HCT116 (cell line): ENCODE results near the gene SLC38A9. TPM values are rescaled to one million over a fixed set of nuclear protein-coding genes. Genes with fewer than 3 reads are reported as not detected.

Source experiments
- ATAC-seq: fragments of 200-7000 bp; cut with Tn5 transposase; 2 replicates; pipeline ENCODE4 v1.9.1; 2020; ENCODE audit warnings: mild to moderate bottlenecking, moderate library complexity
- BruUV-seq: library from RNA; stranded (reverse); fragments of 400-500 nt; replicated peaks from 2 replicates; lab custom pipeline; 2021; lab: Mats Ljungman, UMichigan
- CTCF ChIA-PET: fragments of 300-600 bp; sonication (Branson Sonifier 250); formaldehyde crosslinking; loops from one replicate; lab custom pipeline; 2021; ENCODE audit warnings: antibody characterized with exemption; lab: Charles Lee
- POLR2A ChIA-PET: fragments of 300-600, 350-600 bp; sonication (Branson Sonifier 250); formaldehyde crosslinking; loops from one replicate; lab custom pipeline; 2021; ENCODE audit warnings: antibody characterized with exemption; lab: Charles Lee
- RAD21 ChIA-PET, 2 experiments: fragments of 300-600 bp; sonication (Branson Sonifier 250); formaldehyde crosslinking; loops; one replicate each; lab custom pipeline; 2023; ENCODE audit warnings: low total read pairs in 2 of 2; ENCODE audit not compliant: uncharacterized antibody in 2 of 2, unreplicated experiment in 2 of 2, low non-redundant PET in 1 of 2; lab: Charles Lee
- DNase-seq: peaks from one replicate; pipeline ENCODE4 v3.0.0-alpha.2; 2010; ENCODE audit warnings: low read depth, low spot score
- H2AFZ ChIP-seq: fragments of 200-600 bp; shearing (Covaris generic), sonication (generic); 2 replicates; pipeline ENCODE4 v1.6.1; 2017; ENCODE audit warnings: low read depth, mixed run types, mixed read lengths, antibody characterized with exemption, low read length; ENCODE audit not compliant: poor library complexity, severe bottlenecking
- H3K27ac ChIP-seq: 2 replicates; pipeline ENCODE4 v1.5.1; 2012; ENCODE audit warnings: low read depth, low read length
- H3K27me3 ChIP-seq: fragments of 200-600 bp; sonication (generic); 2 replicates; pipeline ENCODE4 v1.6.1; 2016; ENCODE audit warnings: mixed run types, low read length, mixed read lengths; ENCODE audit not compliant: insufficient read depth
- H3K36me3 ChIP-seq, 2 experiments: fragments of 200-500 bp in 1 of 2; fragments of 200-600 bp in 1 of 2; sonication (Bioruptor generic) in 1 of 2; sonication (generic) in 1 of 2; 2 replicates each; pipeline versions ENCODE4 v1.5.1 to v1.6.1; 2014 to 2016; ENCODE audit warnings: low read length in 2 of 2, inconsistent platforms in 1 of 2, mixed read lengths in 1 of 2, mixed run types in 1 of 2; ENCODE audit not compliant: insufficient read depth in 2 of 2, control insufficient read depth in 1 of 2
- H3K4me1 ChIP-seq, 2 experiments: fragments of 200-600 bp in 1 of 2; sonication (generic) in 1 of 2; 2 replicates each; pipeline versions ENCODE4 v1.5.1 to v1.6.1; 2012 to 2017; ENCODE audit warnings: low read length in 2 of 2, inconsistent platforms in 1 of 2, mild to moderate bottlenecking in 1 of 2, mixed read lengths in 1 of 2, mixed run types in 1 of 2, moderate library complexity in 1 of 2; ENCODE audit not compliant: insufficient read depth in 2 of 2, control insufficient read depth in 1 of 2
- H3K4me2 ChIP-seq: fragments of 200-600 bp; sonication (generic); 2 replicates; pipeline ENCODE4 v1.6.1; 2017; ENCODE audit warnings: mixed run types, low read length, mixed read lengths
- H3K4me3 ChIP-seq, 2 experiments: fragments of 200-600 bp in 1 of 2; sonication (generic) in 1 of 2; replicated peaks in 1 of 2; 2 replicates each; pipeline ENCODE4 v1.5.1; 2011 to 2016; ENCODE audit warnings: low read length in 2 of 2, control low read depth in 1 of 2, low read depth in 1 of 2, mild to moderate bottlenecking in 1 of 2, mixed read lengths in 1 of 2, mixed run types in 1 of 2
- H3K79me2 ChIP-seq: fragments of 200-600 bp; sonication (generic); 2 replicates; pipeline ENCODE4 v1.6.1; 2017; ENCODE audit warnings: mild to moderate bottlenecking, mixed run types, low read length, moderate library complexity, mixed read lengths; ENCODE audit not compliant: insufficient read depth
- H3K9ac ChIP-seq: fragments of 200-600 bp; sonication (generic); 2 replicates; pipeline ENCODE4 v1.6.1; 2016; ENCODE audit warnings: low read length, mixed read lengths
- H3K9me2 ChIP-seq: fragments of 200-600 bp; sonication (generic), shearing (Covaris generic); 2 replicates; pipeline ENCODE4 v1.6.1; 2017; ENCODE audit warnings: mixed run types, mild to moderate bottlenecking, moderate library complexity; ENCODE audit not compliant: insufficient read depth
- H3K9me3 ChIP-seq, 2 experiments: fragments of 200-500 bp in 1 of 2; fragments of 200-600 bp in 1 of 2; sonication (Bioruptor generic) in 1 of 2; sonication (generic) in 1 of 2; 2 replicates each; pipeline ENCODE4 v1.6.1; 2014 to 2017; ENCODE audit warnings: low read length in 2 of 2, mixed read lengths in 2 of 2, inconsistent platforms in 1 of 2, low read depth in 1 of 2, mild to moderate bottlenecking in 1 of 2, mixed run types in 1 of 2, moderate library complexity in 1 of 2; ENCODE audit not compliant: control insufficient read depth in 1 of 2, insufficient read depth in 1 of 2
- H4K20me1 ChIP-seq: fragments of 200-600 bp; sonication (generic), shearing (Covaris generic); 2 replicates; pipeline ENCODE4 v1.6.1; 2017; ENCODE audit warnings: mixed run types, mild to moderate bottlenecking, moderate library complexity; ENCODE audit not compliant: insufficient read depth
- ATF3 ChIP-seq: IDR thresholded peaks from 2 replicates; pipeline ENCODE4 v1.6.1; 2012
- CTCF ChIP-seq, 3 experiments: fragments of 200-600 bp in 1 of 3; sonication (generic) in 1 of 3; IDR thresholded peaks in 2 of 3; conservative IDR thresholded peaks in 1 of 3; 2 replicates each; pipeline ENCODE4 v1.5.1; 2012 to 2017; ENCODE audit warnings: low read depth in 2 of 3, low read length in 2 of 3, antibody characterized with exemption in 1 of 3, borderline replicate concordance in 1 of 3, control low read depth in 1 of 3, mild to moderate bottlenecking in 1 of 3, mixed read lengths in 1 of 3, mixed run types in 1 of 3, moderate library complexity in 1 of 3; ENCODE audit not compliant: insufficient read depth in 1 of 3
- EGR1 ChIP-seq: IDR thresholded peaks from 2 replicates; pipeline ENCODE4 v1.6.1; 2012; ENCODE audit warnings: low read depth
- ELF1 ChIP-seq: IDR thresholded peaks from 2 replicates; pipeline ENCODE4 v1.6.1; 2012; ENCODE audit warnings: low read depth, borderline replicate concordance
- EZH2phosphoT487 ChIP-seq: fragments of 200-600 bp; IDR thresholded peaks from 2 replicates; pipeline ENCODE4 v1.6.1; 2018; ENCODE audit warnings: antibody characterized with exemption, borderline replicate concordance
- FOSL1 ChIP-seq: IDR thresholded peaks from 2 replicates; pipeline ENCODE4 v1.6.1; 2012; ENCODE audit warnings: low read depth
- JUND ChIP-seq: IDR thresholded peaks from 2 replicates; pipeline ENCODE4 v1.6.1; 2012
- MAX ChIP-seq: IDR thresholded peaks from 2 replicates; pipeline ENCODE4 v1.6.1; 2012
- POLR2A ChIP-seq: IDR thresholded peaks from 2 replicates; pipeline ENCODE4 v1.7.0; 2011; ENCODE audit warnings: borderline replicate concordance; ENCODE audit not compliant: insufficient read depth, insufficient read length; ENCODE audit errors: extremely low read depth
- POLR2AphosphoS5 ChIP-seq: IDR thresholded peaks from 2 replicates; pipeline ENCODE4 v1.6.1; 2011; ENCODE audit warnings: mild to moderate bottlenecking, low read depth, low read length, moderate library complexity
- RAD21 ChIP-seq: IDR thresholded peaks from 2 replicates; pipeline ENCODE4 v1.6.1; 2012; ENCODE audit warnings: low read depth, mild to moderate bottlenecking
- REST ChIP-seq: IDR thresholded peaks from 2 replicates; pipeline ENCODE4 v1.6.1; 2012; ENCODE audit warnings: low read depth
- SIN3A ChIP-seq: IDR thresholded peaks from 2 replicates; pipeline ENCODE4 v1.6.1; 2012; ENCODE audit warnings: low read depth
- SP1 ChIP-seq: IDR thresholded peaks from 2 replicates; pipeline ENCODE4 v1.6.1; 2012; ENCODE audit warnings: low read depth
- SRF ChIP-seq: IDR thresholded peaks from 2 replicates; pipeline ENCODE4 v1.6.1; 2012; ENCODE audit warnings: low read depth
- TCF7L2 ChIP-seq: IDR thresholded peaks from 2 replicates; pipeline ENCODE4 v1.7.0; 2011; ENCODE audit warnings: borderline replicate concordance, inconsistent platforms; ENCODE audit not compliant: insufficient read depth, insufficient read length; ENCODE audit errors: extremely low read depth
- YY1 ChIP-seq: IDR thresholded peaks from 2 replicates; pipeline ENCODE4 v1.6.1; 2011; ENCODE audit warnings: low read length, low read depth, moderate library complexity, mild to moderate bottlenecking; ENCODE audit not compliant: insufficient replicate concordance; ENCODE audit errors: extremely low read depth
- ZFX ChIP-seq: fragments of 450-650 bp; IDR thresholded peaks from 2 replicates; pipeline ENCODE4 v1.6.1; 2017
- ZNF274 ChIP-seq: fragments of 200-500 bp; sonication (Bioruptor generic); IDR thresholded peaks from 2 replicates; pipeline ENCODE4 v1.6.1; 2014; ENCODE audit warnings: mild to moderate bottlenecking, low read depth, low read length, inconsistent platforms
- intact Hi-C: fragments of 100-400 bp; cut with micrococcal nuclease; formaldehyde crosslinking; loops from 2 replicates; pipeline ENCODE4 v1.10.0; 2022
- total RNA-seq: library from RNA; stranded (reverse); gene quantifications from one replicate; pipeline ENCODE4 v1.2.1, GENCODE V29; 2021; ENCODE audit not compliant: unreplicated experiment
- TF ChIP-seq, protein P1 (sequence below): IDR thresholded peaks from 2 replicates; pipeline ENCODE4 v1.6.1; 2011; ENCODE audit warnings: mild to moderate bottlenecking, low read length, moderate library complexity; ENCODE audit not compliant: insufficient replicate concordance; ENCODE audit errors: extremely low read depth

The SLC38A9 gene
- total RNA-seq, 1 experiment from 2014 or later = 12.6 TPM

GRCh38 chr5:55600497-55601203, 111.5 kb downstream of the SLC38A9 start:
- intact Hi-C loops = no loop called here
- TF ChIP-seq ZNF274 (no peak), REST (no peak), SP1 (no peak), ZFX (no peak), SIN3A (no peak), POLR2A (no peak), RAD21 (no peak), CTCF (IDR thresholded peaks at IDR 0.05 in 2 of 3, conservative IDR thresholded peaks at IDR 0.05 in 1 of 3; ENCODE audit: borderline replicate concordance in 1 of 3, insufficient read depth in 1 of 3, low read depth in 2 of 3, low read length in 2 of 3) (no peak), EGR1 (no peak), SRF (no peak), EZH2phosphoT487 (no peak), ATF3 (no peak), ELF1 (no peak), YY1 (no peak), JUND (no peak), FOSL1 (no peak), TCF7L2 (no peak), MAX (no peak; the same call in 1 of the 2 replicates), POLR2AphosphoS5 (no peak)
- TF ChIP-seq, protein P1, sequence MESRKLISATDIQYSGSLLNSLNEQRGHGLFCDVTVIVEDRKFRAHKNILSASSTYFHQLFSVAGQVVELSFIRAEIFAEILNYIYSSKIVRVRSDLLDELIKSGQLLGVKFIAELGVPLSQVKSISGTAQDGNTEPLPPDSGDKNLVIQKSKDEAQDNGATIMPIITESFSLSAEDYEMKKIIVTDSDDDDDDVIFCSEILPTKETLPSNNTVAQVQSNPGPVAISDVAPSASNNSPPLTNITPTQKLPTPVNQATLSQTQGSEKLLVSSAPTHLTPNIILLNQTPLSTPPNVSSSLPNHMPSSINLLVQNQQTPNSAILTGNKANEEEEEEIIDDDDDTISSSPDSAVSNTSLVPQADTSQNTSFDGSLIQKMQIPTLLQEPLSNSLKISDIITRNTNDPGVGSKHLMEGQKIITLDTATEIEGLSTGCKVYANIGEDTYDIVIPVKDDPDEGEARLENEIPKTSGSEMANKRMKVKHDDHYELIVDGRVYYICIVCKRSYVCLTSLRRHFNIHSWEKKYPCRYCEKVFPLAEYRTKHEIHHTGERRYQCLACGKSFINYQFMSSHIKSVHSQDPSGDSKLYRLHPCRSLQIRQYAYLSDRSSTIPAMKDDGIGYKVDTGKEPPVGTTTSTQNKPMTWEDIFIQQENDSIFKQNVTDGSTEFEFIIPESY = no peak
- Histone ChIP-seq H3K79me2 (no peaks in the 10 kb centered on the region), H2AFZ (peak overlapping the region; percentile 94), H3K4me2 (peak overlapping the region; percentile 75), H3K9me3 (no peaks in the 10 kb centered on the region), H3K27ac (peak overlapping the region; percentile 51; the same call in 1 of the 2 replicates), H3K4me3 (peak overlapping the region in 1 of 2 experiments; percentile 39; a peak in 2 of 4 replicates), H3K36me3 (no peaks in the 10 kb centered on the region), H3K4me1 (peaks cover 31 to 63% of the 10 kb centered on the region in 2 experiments), H3K27me3 (no peaks in the 10 kb centered on the region), H4K20me1 (no peaks in the 10 kb centered on the region), H3K9me2 (no peaks in the 10 kb centered on the region), H3K9ac (peak overlapping the region; percentile 37; the same call in 1 of the 2 replicates)
- no TSS peak for BruUV-seq
- no peak for DNase-seq
- RAD21 ChIA-PET = no interaction called here
- no peak for ATAC-seq
- CTCF ChIA-PET = no interaction called here
- POLR2A ChIA-PET = no interaction called here
